Ovary (tissue), 3 donors: ENCODE measurements around the gene SLC50A1.

Experiments used
- CTCF ChIP-seq, 3 donors: fragments of 450-650 bp in 2 of 3; fragments of 200-600 bp in 1 of 3; IDR thresholded peaks; one replicate each; pipeline versions ENCODE4 v1.5.1 to v1.8.0; 2016 to 2022; ENCODE audit warnings: antibody characterized with exemption in 3 of 3, mild to moderate bottlenecking in 1 of 3
- POLR2A ChIP-seq: fragments of 450-650 bp; IDR thresholded peaks from one replicate; pipeline ENCODE4 v1.6.1; 2017; ENCODE audit warnings: antibody characterized with exemption, mild to moderate bottlenecking, moderate library complexity
- donor health status: DM: no; HTN: no; CAD: no.

GRCh38 chr1:155158991-155159390 is 23.3 kb downstream of the SLC50A1 start:
- no peak for TF ChIP-seq CTCF (IDR thresholded peaks at IDR 0.05)
- no peak for TF ChIP-seq POLR2A
